Fibroblast of villous mesenchyme (primary cell): ENCODE measurements around the gene FSTL4. TPM values are rescaled to one million over a fixed set of nuclear protein-coding genes. Genes with fewer than 3 reads are reported as not detected.

Experiments
- DNase-seq: peaks from one replicate; pipeline ENCODE4 v3.0.0-alpha.2; 2010; ENCODE audit warnings: low read depth
- H3K4me3 ChIP-seq: 2 replicates; pipeline ENCODE4 v1.5.1; 2011; ENCODE audit warnings: low read depth, mild to moderate bottlenecking, low read length
- CTCF ChIP-seq: IDR thresholded peaks from 2 replicates; pipeline ENCODE4 v1.5.1; 2012; ENCODE audit warnings: low read depth, mild to moderate bottlenecking, low read length; ENCODE audit not compliant: insufficient read depth
- total RNA-seq: library from RNA; depleted of rRNA; stranded (reverse); fragments of >200 nt; gene quantifications from 2 replicates; pipeline ENCODE4 v1.2.3, GENCODE V29; 2012

Gene FSTL4
- total RNA-seq, 1 donor = not detected

DNA sequence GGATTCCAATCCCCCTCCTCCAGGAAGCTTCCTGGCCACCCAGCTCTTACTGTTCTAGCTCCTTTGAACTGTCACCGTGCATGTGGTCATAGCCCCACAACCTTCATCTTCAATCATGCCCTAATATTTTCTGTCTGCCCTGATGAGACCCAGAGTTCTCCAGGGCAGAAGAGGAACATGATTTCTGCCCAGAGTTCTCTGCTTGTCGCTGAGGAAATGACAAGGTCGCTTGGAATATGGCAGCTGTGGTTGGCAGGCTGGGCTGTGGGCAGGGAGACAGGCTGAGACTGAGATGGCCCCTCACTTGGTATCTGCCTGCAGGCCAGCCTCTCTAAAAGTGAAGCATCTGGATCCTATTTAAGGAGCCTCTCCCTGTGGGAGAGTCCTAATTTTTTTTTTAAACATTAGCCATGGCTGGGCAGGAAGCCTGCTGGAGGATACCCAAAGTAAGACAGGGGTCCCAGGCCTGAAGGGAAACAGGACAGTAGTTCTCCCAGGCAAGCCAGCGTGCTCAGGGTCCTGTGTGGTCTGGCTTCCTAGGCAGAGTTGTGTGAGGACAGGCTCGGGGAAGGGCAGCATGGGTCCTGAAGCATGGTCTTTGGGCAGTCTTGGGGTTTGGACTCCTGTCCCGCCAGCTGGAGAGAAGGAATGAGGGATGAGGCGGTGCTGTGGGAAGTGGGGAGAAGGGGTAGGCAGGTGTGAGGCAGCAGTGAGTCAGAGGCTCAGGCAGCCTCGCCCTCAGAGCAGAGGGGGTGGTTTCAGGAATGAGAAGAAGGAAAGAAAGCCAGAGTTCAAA, 242.1 kb downstream of the FSTL4 start:
- TF ChIP-seq CTCF = no peak
- H3K4me3 ChIP-seq = no peak overlapping the region
- DNase-seq = no peak

DNA sequence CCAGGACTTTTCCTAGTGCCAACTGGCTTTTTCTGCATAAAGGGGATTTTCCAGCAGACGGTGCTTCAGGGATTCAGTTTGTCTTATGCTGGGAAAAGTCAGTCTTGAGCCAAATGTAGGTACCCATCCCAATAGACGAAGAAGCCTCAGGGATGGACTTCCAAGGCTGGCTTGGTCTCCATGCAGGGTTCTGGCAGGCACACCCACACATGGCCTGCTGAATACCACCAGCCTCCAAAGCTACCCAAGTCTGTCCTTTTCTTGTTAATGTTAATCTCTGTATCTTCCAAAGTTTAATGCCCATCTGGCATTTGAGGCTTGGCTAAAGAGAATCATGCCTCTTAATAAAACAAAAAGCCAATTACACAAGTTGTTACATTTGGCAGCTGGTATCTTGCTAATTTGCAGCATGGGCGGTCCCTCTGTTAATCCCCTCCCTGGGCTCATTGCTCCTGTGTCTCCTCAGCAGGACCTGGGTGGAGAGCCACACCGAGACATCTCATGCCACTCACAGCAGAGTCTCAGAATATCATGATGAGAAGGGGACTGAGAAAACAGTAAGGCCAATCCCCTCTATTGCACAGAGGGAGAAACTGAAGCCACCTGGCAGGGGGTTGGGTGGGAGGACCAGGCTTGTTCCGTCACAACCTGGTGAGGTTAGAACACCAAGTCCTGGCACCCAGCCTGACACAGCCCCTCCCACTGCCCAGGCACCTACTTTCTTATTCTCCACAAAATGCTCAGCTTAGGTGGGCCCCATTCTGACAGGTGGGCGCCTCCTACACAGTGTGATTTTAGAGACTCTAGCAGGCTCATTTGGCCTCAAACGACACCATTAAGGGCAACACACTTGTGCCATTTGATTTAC, 243.2 kb downstream of the FSTL4 start:
- no peak overlapping the region for H3K4me3 ChIP-seq
- TF ChIP-seq CTCF = no peak
- DNase-seq = no peak

DNA sequence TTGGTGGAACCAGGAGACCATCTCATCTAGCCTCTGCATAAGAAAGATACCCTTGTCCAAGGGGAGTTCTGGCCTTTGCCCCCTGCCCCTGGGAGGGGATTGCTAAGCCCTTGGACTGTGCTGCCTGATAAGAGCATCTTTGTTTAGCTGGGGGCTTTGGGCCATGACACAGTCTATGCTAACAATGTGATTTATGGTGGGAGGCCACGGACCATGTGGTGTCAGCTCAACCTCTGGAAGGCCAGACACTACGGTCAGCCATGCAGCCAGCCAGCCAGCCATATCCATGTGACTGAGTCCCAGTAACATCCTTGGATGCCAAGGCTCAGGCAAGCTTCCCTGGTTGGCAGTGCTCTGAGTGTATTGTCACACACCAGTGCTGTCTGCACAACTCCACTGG, 244.4 kb downstream of the FSTL4 start:
- no peak for DNase-seq
- no peak for TF ChIP-seq CTCF
- no peak overlapping the region for H3K4me3 ChIP-seq

DNA sequence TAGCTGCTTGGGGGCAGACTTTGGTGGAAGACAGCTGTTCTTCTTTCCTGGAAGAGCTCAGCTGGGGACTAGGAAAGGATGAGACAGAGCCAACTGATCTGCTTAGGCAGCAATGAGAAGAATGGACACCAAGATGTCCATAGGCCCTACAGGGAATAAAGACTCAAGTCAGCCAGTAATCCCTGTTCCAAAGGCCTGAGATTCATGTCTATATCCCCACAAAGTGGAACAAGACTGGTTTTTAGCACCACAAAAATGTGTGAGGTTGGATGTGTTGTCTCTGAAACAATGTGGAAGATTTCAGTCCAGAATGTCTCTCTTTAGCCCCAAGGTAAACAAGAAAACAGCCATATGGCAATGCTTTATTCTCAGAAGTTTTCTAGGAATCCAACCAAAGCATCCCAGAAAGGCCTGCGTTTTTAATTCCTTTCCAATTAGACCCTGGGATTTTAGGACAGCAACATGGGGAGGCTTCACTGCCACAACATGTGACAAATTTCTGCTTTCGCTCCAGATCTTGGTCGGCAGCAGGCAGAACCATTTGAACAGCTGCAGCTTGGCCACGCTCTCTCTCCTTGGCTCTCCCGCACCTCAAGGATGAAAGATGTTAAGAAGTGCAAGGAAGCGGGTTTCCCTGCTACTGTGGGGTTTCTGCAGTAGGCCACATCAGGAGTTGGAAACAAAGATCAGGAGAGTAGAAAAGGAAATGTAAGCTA, 245.1 kb downstream of the FSTL4 start:
- no peak for DNase-seq
- TF ChIP-seq CTCF = no peak
- no peak overlapping the region for H3K4me3 ChIP-seq

DNA sequence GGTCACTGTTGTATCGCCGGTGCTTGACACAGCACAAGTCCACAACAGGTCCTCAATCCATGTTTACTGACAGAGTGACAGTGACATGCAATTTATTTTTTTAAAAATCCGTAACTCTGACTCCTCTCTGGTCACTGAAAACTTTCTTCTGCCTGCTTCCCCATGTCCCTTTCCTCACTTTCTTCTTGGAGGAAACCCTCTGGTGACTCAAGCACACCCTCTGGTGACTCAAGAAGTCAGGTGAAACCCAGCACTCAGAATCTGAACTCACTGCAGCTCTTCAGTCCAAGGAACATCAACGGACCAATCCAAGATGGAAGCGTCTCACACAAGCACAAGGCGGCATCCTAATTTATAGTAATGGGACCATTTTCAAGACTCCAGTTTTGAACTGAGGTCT, 245.9 kb downstream of the FSTL4 start:
- TF ChIP-seq CTCF = peak; percentile 2

GRCh38 chr5:133365738-133366137, 246.6 kb downstream of the FSTL4 start:
- TF ChIP-seq CTCF = no peak
- no peak for DNase-seq
- H3K4me3 ChIP-seq = no peak overlapping the region

More for the DNA sequence above, 245.9 kb downstream of the FSTL4 start:
- H3K4me3 ChIP-seq = no peak overlapping the region
- no peak for DNase-seq
